Psoas muscle (tissue), 8 donors: ENCODE measurements around the gene S1PR4. TPM values are rescaled to one million over a fixed set of nuclear protein-coding genes. Genes with fewer than 3 reads are reported as not detected.

Experiments used
- ATAC-seq, 4 donors: fragments of 200-7000 bp; cut with Tn5 transposase; one replicate each; pipeline ENCODE4 v1.9.1; 2020; ENCODE audit warnings: moderate library complexity in 3 of 4, mild to moderate bottlenecking in 2 of 4
- DNase-seq, 2 donors: peaks; one replicate each; pipeline ENCODE4 v3.0.0-alpha.2; 2020
- H3K27ac ChIP-seq: fragments of 200-600 bp; one replicate; pipeline ENCODE4 v1.8.0; 2022
- H3K27me3 ChIP-seq, 3 donors: fragments of 200-600 bp in 1 of 3; one replicate each; pipeline versions ENCODE4 v1.6.1 to v1.8.0; 2013 to 2022; ENCODE audit warnings: low read length in 2 of 3, mild to moderate bottlenecking in 2 of 3, moderate library complexity in 1 of 3; ENCODE audit not compliant: insufficient read depth in 3 of 3
- H3K36me3 ChIP-seq, 2 donors: fragments of 200-600 bp in 1 of 2; one replicate each; pipeline versions ENCODE4 v1.6.1 to v1.8.0; 2013 to 2022; ENCODE audit warnings: low read depth in 1 of 2, mild to moderate bottlenecking in 1 of 2, moderate library complexity in 1 of 2; ENCODE audit not compliant: insufficient read depth in 1 of 2
- H3K4me1 ChIP-seq: fragments of 200-600 bp; one replicate; pipeline ENCODE4 v1.8.0; 2022
- H3K4me3 ChIP-seq: fragments of 200-600 bp; one replicate; pipeline ENCODE4 v1.8.0; 2022; ENCODE audit warnings: mild to moderate bottlenecking
- H3K9me3 ChIP-seq: fragments of 200-600 bp; one replicate; pipeline ENCODE4 v1.8.0; 2022
- CTCF ChIP-seq: fragments of 200-600 bp; IDR thresholded peaks from one replicate; pipeline ENCODE4 v1.8.0; 2022; ENCODE audit warnings: antibody characterized with exemption
- WGBS, 3 donors: extraction: QIAGEN DNeasy Blood & Tissue Kit; methylation state at CpG; one replicate each; pipeline versions ENCODE4 v1.1.6 to v1.1.7; 2013; 5-methylcytosine and 5-hydroxymethylcytosine counted together
- intact Hi-C, 2 donors: fragments of 100-400 bp; cut with DNase I; formaldehyde crosslinking; loops; one replicate each; pipeline versions ENCODE4 v1.11.0 to v1.14.2; 2022
- long read RNA-seq, 2 donors: library from polyadenylated mRNA; unstranded; transcript quantifications; one replicate each; pipeline ENCODE4 v2.0.0, GENCODE V29; 2021
- polyA plus RNA-seq, 3 donors: library from polyadenylated mRNA; stranded (reverse); fragments of 200-250 nt; gene quantifications; one replicate each; pipeline ENCODE4 v1.2.3, GENCODE V29; 2013
- total RNA-seq, 4 donors: library from RNA; stranded (reverse); fragmentation: NEBNext Ultra II Directional in 2 of 4; extraction: Animal tissue kit (Norgen Biotek cat#: 25700) in 2 of 4; gene quantifications; one replicate each; pipeline versions ENCODE4 v1.2.1 to v1.2.4, GENCODE V29; 2021 to 2023
- donor health status: healthy with polysubstance abuse.
- donor health status: DM: no; HTN: no; CAD: no; lungs with moderate emphysema.
- donor health status: Bipolar disorder and iron deficiency.
- donor health status: healthy.
- donor health status: DM: yes; HTN: yes; CAD: no.
- donor health status: DM: no; HTN: no; CAD: no.
- donor health status: DM: no; HTN: no; CAD: no.
- donor health status: DM: yes; HTN: yes; CAD: no.

Gene S1PR4
- total RNA-seq (under 1 TPM; 0.40 to 0.79 (median 0.70) TPM), polyA plus RNA-seq (under 1 TPM; 0.63 to 0.94 (median 0.77) TPM)
- long read RNA-seq, donor 1, partial matches to known transcripts = 0 of 1 reads
- long read RNA-seq, donor 1, other reads (novel, unspliced or antisense) = 0 of 1 reads
- long read RNA-seq, donor 2, partial matches to known transcripts = 0 of 4 reads
- long read RNA-seq, donor 2, other reads (novel, unspliced or antisense) = 0 of 4 reads

GRCh38 chr19:3178377-3178972 is at the start of gene S1PR4:
TSS of gene S1PR4 (plus strand) at chr19:3178769. CDS start at chr19:3178793, 24 bp downstream.
- 60 to 66% (median 61%) methylated on average over 28 to 42 of the region's 42 CpGs for WGBS, 3 donors
- ATAC-seq (peak in 1 of 4 donors; percentile 21), DNase-seq (peak in 1 of 2 donors; percentile 56)
- peak within 1 kb of the TSS; percentile 9 for H3K27ac ChIP-seq
- intact Hi-C loops = no loop called here
- H3K36me3 ChIP-seq = no peaks in the 10 kb centered on the region
- no peaks in the 10 kb centered on the region for H3K4me1 ChIP-seq
- TF ChIP-seq CTCF = no peak
- no peaks in the 10 kb centered on the region for H3K27me3 ChIP-seq
- no peaks in the 10 kb centered on the region for H3K9me3 ChIP-seq
- H3K4me3 ChIP-seq = peak within 1 kb of the TSS; percentile 28

- Histone ChIP-seq H3K9me3 (no peaks in the 10 kb centered on the region), H3K27me3 (peaks cover 0 to 2% (median 0%) of the 10 kb centered on the region in 3 donors), H3K36me3 (no peaks in the 10 kb centered on the region), H3K27ac (no peak overlapping the region), H3K4me3 (no peak overlapping the region), H3K4me1 (no peaks in the 10 kb centered on the region)
- TF ChIP-seq CTCF = peak; percentile 41
- intact Hi-C loops = loop anchor here (5.0 to 10.0 kb wide), 2 partner anchors 33 to 54 kb away; no protein-coding TSS in a partner anchor
- 0 to 50% (median 29%) methylated on average over 1 of the region's 1 CpG for WGBS, 3 donors
- ATAC-seq (no peak), DNase-seq (no peak)
Measured at GRCh38 chr19:3129112-3129511, 49.5 kb upstream of the S1PR4 start.

- Histone ChIP-seq H3K4me1 (no peaks in the 10 kb centered on the region), H3K4me3 (no peak overlapping the region), H3K27ac (no peak overlapping the region), H3K9me3 (no peaks in the 10 kb centered on the region), H3K27me3 (peaks cover 0 to 2% (median 0%) of the 10 kb centered on the region in 3 donors), H3K36me3 (no peaks in the 10 kb centered on the region)
- intact Hi-C loops = no loop called here
- WGBS, 3 donors = 89 to 91% (median 90%) methylated on average over 23 to 24 of the region's 24 CpGs
- DNase-seq (peak in 1 of 2 donors; percentile 41), ATAC-seq (no peak)
- TF ChIP-seq CTCF = no peak
Measured at GRCh38 chr19:3131168-3131567, 47.4 kb upstream of the S1PR4 start.

GRCh38 chr19:3132971-3133792 is 45.4 kb upstream of the S1PR4 start:
- Histone ChIP-seq H3K9me3 (no peaks in the 10 kb centered on the region), H3K27me3 (peaks cover 0 to 2% (median 0%) of the 10 kb centered on the region in 3 donors), H3K36me3 (no peaks in the 10 kb centered on the region), H3K4me3 (no peak overlapping the region), H3K4me1 (no peaks in the 10 kb centered on the region), H3K27ac (no peak overlapping the region)
- intact Hi-C loops = no loop called here
- TF ChIP-seq CTCF = no peak
- WGBS, 3 donors = 40 to 49% (median 44%) methylated on average over 24 of the region's 24 CpGs
- peak in 1 of 2 donors; percentile 45 for DNase-seq
- ATAC-seq = peak in 3 of 4 donors; percentile 24 to 27 (median 25)
